Liver (tissue), 9 donors: ENCODE data around the gene PARD3B. TPM values are rescaled to one million over a fixed set of nuclear protein-coding genes. Genes with fewer than 3 reads are reported as not detected.

ENCODE experiments used
- DNase-seq: peaks from one replicate; pipeline ENCODE4 v3.0.0-alpha.2; 2017; ENCODE audit warnings: low spot score
- H3K27ac ChIP-seq, 2 donors: one replicate each; pipeline ENCODE4 v1.7.0; 2013; ENCODE audit warnings: inconsistent platforms in 2 of 2, low read length in 2 of 2, control low read depth in 1 of 2, low read depth in 1 of 2, mild to moderate bottlenecking in 1 of 2
- H3K27me3 ChIP-seq, 4 donors: one replicate each; pipeline versions ENCODE4 v1.6.1 to v1.7.0; 2013; ENCODE audit warnings: low read length in 3 of 4, inconsistent platforms in 1 of 4, mild to moderate bottlenecking in 1 of 4, moderate library complexity in 1 of 4; ENCODE audit not compliant: control insufficient read depth in 4 of 4, insufficient read depth in 4 of 4
- H3K36me3 ChIP-seq, 4 donors: one replicate each; pipeline versions ENCODE4 v1.6.1 to v1.7.0; 2013; ENCODE audit warnings: low read length in 3 of 4, mild to moderate bottlenecking in 3 of 4, low read depth in 1 of 4, moderate library complexity in 1 of 4; ENCODE audit not compliant: control insufficient read depth in 4 of 4, insufficient read depth in 3 of 4
- H3K4me1 ChIP-seq, 4 donors: one replicate each; pipeline versions ENCODE4 v1.6.1 to v1.7.0; 2013; ENCODE audit warnings: low read length in 3 of 4, mild to moderate bottlenecking in 3 of 4, moderate library complexity in 1 of 4; ENCODE audit not compliant: control insufficient read depth in 4 of 4, insufficient read depth in 4 of 4
- H3K4me3 ChIP-seq, 3 donors: one replicate each; pipeline versions ENCODE4 v1.6.1 to v1.7.0; 2013; ENCODE audit warnings: low read length in 3 of 3, control low read depth in 1 of 3, low read depth in 1 of 3, mild to moderate bottlenecking in 1 of 3
- H3K9ac ChIP-seq, 2 donors: one replicate each; pipeline ENCODE4 v1.7.0; 2013; ENCODE audit warnings: low read length in 2 of 2, mild to moderate bottlenecking in 2 of 2, moderate library complexity in 2 of 2, control low read depth in 1 of 2, low read depth in 1 of 2
- H3K9me3 ChIP-seq, 4 donors: one replicate each; pipeline versions ENCODE4 v1.6.1 to v1.7.0; 2013; ENCODE audit warnings: low read length in 3 of 4; ENCODE audit not compliant: control insufficient read depth in 4 of 4
- ATF3 ChIP-seq: IDR thresholded peaks from 2 replicates; pipeline ENCODE4 v1.6.1; 2016; ENCODE audit warnings: antibody characterized with exemption
- CTCF ChIP-seq: fragments of 150-350 bp; IDR thresholded peaks from 2 replicates; pipeline ENCODE4 v1.5.1; 2017; ENCODE audit warnings: improper control_type of control experiment, low read depth, low read length; ENCODE audit not compliant: missing input control
- EGR1 ChIP-seq, 2 donors: IDR thresholded peaks; 2 replicates each; pipeline ENCODE4 v1.6.1; 2016 to 2018; ENCODE audit warnings: antibody characterized with exemption in 2 of 2, low read depth in 2 of 2
- FOXA1 ChIP-seq: IDR thresholded peaks from 2 replicates; pipeline ENCODE4 v1.6.1; 2016; ENCODE audit warnings: antibody characterized with exemption
- FOXA2 ChIP-seq: IDR thresholded peaks from 2 replicates; pipeline ENCODE4 v1.6.1; 2016; ENCODE audit warnings: antibody characterized with exemption
- GABPA ChIP-seq, 2 donors: IDR thresholded peaks in 1 of 2; conservative IDR thresholded peaks in 1 of 2; 2 replicates each; pipeline ENCODE4 v1.6.1; 2016; ENCODE audit warnings: antibody characterized with exemption in 2 of 2, mild to moderate bottlenecking in 1 of 2, moderate library complexity in 1 of 2
- HNF4A ChIP-seq, 2 donors: conservative IDR thresholded peaks; 2 replicates each; pipeline ENCODE4 v1.6.1; 2016; ENCODE audit warnings: antibody characterized with exemption in 2 of 2, mild to moderate bottlenecking in 2 of 2
- HNF4G ChIP-seq: IDR thresholded peaks from 2 replicates; pipeline ENCODE4 v1.6.1; 2016; ENCODE audit warnings: antibody characterized with exemption
- JUND ChIP-seq, 2 donors: IDR thresholded peaks; 2 replicates each; pipeline ENCODE4 v1.6.1; 2016; ENCODE audit warnings: antibody characterized with exemption in 2 of 2
- MAX ChIP-seq: IDR thresholded peaks from 2 replicates; pipeline ENCODE4 v1.6.1; 2016; ENCODE audit warnings: antibody characterized with exemption
- NR2F2 ChIP-seq: IDR thresholded peaks from 2 replicates; pipeline ENCODE4 v1.6.1; 2016; ENCODE audit warnings: antibody characterized with exemption
- RAD21 ChIP-seq, 2 donors: IDR thresholded peaks; 2 replicates each; pipeline ENCODE4 v1.6.1; 2016; ENCODE audit warnings: antibody characterized with exemption in 2 of 2, mild to moderate bottlenecking in 2 of 2
- REST ChIP-seq: IDR thresholded peaks from 2 replicates; pipeline ENCODE4 v1.6.1; 2016; ENCODE audit warnings: antibody characterized with exemption, mild to moderate bottlenecking
- RXRA ChIP-seq, 2 donors: IDR thresholded peaks; 2 replicates each; pipeline ENCODE4 v1.6.1; 2017 to 2018; ENCODE audit warnings: antibody characterized with exemption in 2 of 2, mild to moderate bottlenecking in 1 of 2
- SP1 ChIP-seq: IDR thresholded peaks from 2 replicates; pipeline ENCODE4 v1.6.1; 2018; ENCODE audit warnings: antibody characterized with exemption, mild to moderate bottlenecking
- TAF1 ChIP-seq: conservative IDR thresholded peaks from 2 replicates; pipeline ENCODE4 v1.6.1; 2016; ENCODE audit warnings: antibody characterized with exemption, mild to moderate bottlenecking
- YY1 ChIP-seq: IDR thresholded peaks from 2 replicates; pipeline ENCODE4 v1.6.1; 2016; ENCODE audit warnings: antibody characterized with exemption, mild to moderate bottlenecking
- WGBS: extraction: QIAGEN DNeasy Blood & Tissue Kit; methylation state at CpG from one replicate; pipeline ENCODE4 v1.1.7; 2013; 5-methylcytosine and 5-hydroxymethylcytosine counted together
- polyA plus RNA-seq, 2 donors: library from polyadenylated mRNA; stranded (reverse) in 1 of 2; unstranded in 1 of 2; fragments of 200-250 nt in 1 of 2; fragments of >200 nt in 1 of 2; fragmentation: Nextera tagmentation in 1 of 2; extraction: Ambion mirVana in 1 of 2; gene quantifications; one replicate each; pipeline versions ENCODE4 v1.2.1 to v1.2.3, GENCODE V29; 2013 to 2015
- total RNA-seq, 2 donors: library from RNA; depleted of rRNA; stranded (reverse); fragments of >200 nt; gene quantifications; one replicate each; pipeline ENCODE4 v1.2.3, GENCODE V29; 2014
- TF ChIP-seq, protein P1 (sequence below): IDR thresholded peaks from 2 replicates; pipeline ENCODE4 v1.6.1; 2016; ENCODE audit warnings: antibody characterized with exemption
- donor health status: healthy.
- donor health status: healthy.
- donor health status: healthy.
- donor health status: healthy.
- donor health status: healthy.

Gene PARD3B
- total and polyA plus RNA-seq, 4 donors = 1.1 to 10.3 (median 3.7) TPM

DNA sequence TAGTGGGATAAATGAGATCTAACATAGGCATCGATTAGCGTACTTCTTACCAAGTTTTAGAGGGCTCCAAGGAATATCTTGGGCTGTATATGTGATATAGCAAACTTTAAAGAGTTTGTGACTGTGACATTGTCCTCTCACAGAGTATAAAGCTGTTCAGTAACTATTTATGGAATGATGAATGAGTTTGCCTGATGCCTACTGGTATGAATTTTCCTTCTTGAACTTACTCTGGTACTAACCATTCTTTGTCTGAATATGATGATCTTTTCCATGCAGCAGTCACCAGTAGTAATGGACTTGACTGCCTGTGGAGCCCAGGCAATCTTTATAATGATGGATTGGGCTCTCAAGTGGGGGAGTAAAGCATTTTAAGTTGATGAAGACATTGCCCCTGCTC, 120.5 kb downstream of the PARD3B start (continued):
- TF ChIP-seq, protein P1, sequence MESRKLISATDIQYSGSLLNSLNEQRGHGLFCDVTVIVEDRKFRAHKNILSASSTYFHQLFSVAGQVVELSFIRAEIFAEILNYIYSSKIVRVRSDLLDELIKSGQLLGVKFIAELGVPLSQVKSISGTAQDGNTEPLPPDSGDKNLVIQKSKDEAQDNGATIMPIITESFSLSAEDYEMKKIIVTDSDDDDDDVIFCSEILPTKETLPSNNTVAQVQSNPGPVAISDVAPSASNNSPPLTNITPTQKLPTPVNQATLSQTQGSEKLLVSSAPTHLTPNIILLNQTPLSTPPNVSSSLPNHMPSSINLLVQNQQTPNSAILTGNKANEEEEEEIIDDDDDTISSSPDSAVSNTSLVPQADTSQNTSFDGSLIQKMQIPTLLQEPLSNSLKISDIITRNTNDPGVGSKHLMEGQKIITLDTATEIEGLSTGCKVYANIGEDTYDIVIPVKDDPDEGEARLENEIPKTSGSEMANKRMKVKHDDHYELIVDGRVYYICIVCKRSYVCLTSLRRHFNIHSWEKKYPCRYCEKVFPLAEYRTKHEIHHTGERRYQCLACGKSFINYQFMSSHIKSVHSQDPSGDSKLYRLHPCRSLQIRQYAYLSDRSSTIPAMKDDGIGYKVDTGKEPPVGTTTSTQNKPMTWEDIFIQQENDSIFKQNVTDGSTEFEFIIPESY = no peak
- TF ChIP-seq EGR1 (IDR thresholded peaks at IDR 0.05; ENCODE audit: low read depth in 2 of 2) (no peak), MAX (no peak), HNF4G (no peak)

DNA sequence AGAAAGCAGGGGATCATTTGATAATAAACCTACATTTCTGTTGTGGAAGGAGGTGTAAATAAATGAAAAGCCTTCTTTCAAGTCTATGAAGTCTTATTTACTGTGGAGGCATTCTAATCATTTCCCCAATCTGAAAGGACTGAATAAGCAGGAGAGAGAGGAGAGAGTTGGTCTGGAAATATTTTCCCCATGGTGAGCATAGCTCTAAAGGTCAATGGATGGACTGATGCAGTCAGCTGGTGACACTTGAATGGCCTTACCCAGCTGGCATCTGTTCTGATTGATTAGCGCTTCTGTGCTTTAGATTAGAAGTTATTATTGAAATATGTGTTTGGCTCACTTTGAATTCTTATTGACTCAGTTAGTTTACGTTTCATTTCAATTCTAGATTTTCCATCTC, 122.7 kb downstream of the PARD3B start:
- H3K4me1 ChIP-seq = peaks cover 4 to 31% (median 16%) of the 10 kb centered on the region in 4 donors
- no peaks in the 10 kb centered on the region for H3K36me3 ChIP-seq
- no peaks in the 10 kb centered on the region for H3K27me3 ChIP-seq
- H3K9me3 ChIP-seq = no peaks in the 10 kb centered on the region
- DNase-seq = no peak
- H3K27ac ChIP-seq = no peak overlapping the region
- H3K4me3 ChIP-seq = no peak overlapping the region
- WGBS = 38% methylated on average over 2 of the region's 2 CpGs
- H3K9ac ChIP-seq = no peak overlapping the region
- TF ChIP-seq, protein P1 = no peak
- TF ChIP-seq GABPA (IDR thresholded peaks at IDR 0.05 in 1 of 2, conservative IDR thresholded peaks at IDR 0.05 in 1 of 2) (no peak), TAF1 (no peak), REST (no peak), JUND (IDR thresholded peaks at IDR 0.05) (no peak), SP1 (peak; percentile 41), NR2F2 (peak; percentile 32), CTCF (no peak), RXRA (IDR thresholded peaks at IDR 0.05) (peak; percentile 41 to 65), MAX (peak; percentile 21), ATF3 (no peak), RAD21 (IDR thresholded peaks at IDR 0.05) (peak in 1 of 2 donors; percentile 18), FOXA2 (peak; percentile 16), HNF4G (peak; percentile 38), FOXA1 (no peak), YY1 (peak; percentile 62), HNF4A (conservative IDR thresholded peaks at IDR 0.05) (peak; percentile 56 to 68), EGR1 (IDR thresholded peaks at IDR 0.05; ENCODE audit: low read depth in 2 of 2) (no peak)
